AG04450 (cell line): ENCODE data around the gene VEPH1. TPM values are rescaled to one million over a fixed set of nuclear protein-coding genes. Genes with fewer than 3 reads are reported as not detected.

ENCODE experiments used
- CTCF ChIA-PET: fragments of 300-600, 350-600 bp; formaldehyde crosslinking; extraction: SDS; loops from one replicate; lab custom pipeline; 2022; ENCODE audit warnings: antibody characterized with exemption, inconsistent platforms; lab: Charles Lee
- POLR2A ChIA-PET: fragments of 350-600 bp; formaldehyde crosslinking; extraction: SDS; loops from one replicate; lab custom pipeline; 2021; ENCODE audit warnings: antibody characterized with exemption, inconsistent platforms; lab: Yijun Ruan, JAX
- DNase-seq: peaks from one replicate; pipeline ENCODE4 v3.0.0-alpha.2; 2011; ENCODE audit warnings: low read depth, low spot score
- H3K27ac ChIP-seq: one replicate; pipeline ENCODE4 v1.5.1; 2012; ENCODE audit warnings: low read depth, low read length, control low read depth
- H3K27me3 ChIP-seq: one replicate; pipeline ENCODE4 v1.6.0; 2012; ENCODE audit warnings: low read length; ENCODE audit not compliant: control insufficient read depth, insufficient read depth
- H3K4me3 ChIP-seq: 2 replicates; pipeline ENCODE4 v1.5.1; 2011; ENCODE audit warnings: mild to moderate bottlenecking, low read depth, low read length, control low read depth
- H3K9me3 ChIP-seq: 2 replicates; pipeline ENCODE4 v1.5.1; 2012; ENCODE audit warnings: low read length; ENCODE audit not compliant: control insufficient read depth, insufficient read depth
- CTCF ChIP-seq: IDR thresholded peaks from 2 replicates; pipeline ENCODE4 v1.5.1; 2011; ENCODE audit warnings: low read depth, low read length, control low read depth, inconsistent platforms
- polyA plus RNA-seq: library from polyadenylated mRNA; depleted of rRNA; stranded (reverse); fragments of >200 nt; gene quantifications from 2 replicates; pipeline ENCODE4 v1.2.3, GENCODE V29; 2011

Gene VEPH1
- polyA plus RNA-seq, 1 experiment = 36.4 TPM

- ChIA-PET POLR2A (no interaction called here), CTCF (interaction anchor here (0.9 kb wide), 1 partner anchor 33 kb away, joined by 3 read pairs; no protein-coding TSS in a partner anchor)
- peak; percentile 74 for DNase-seq
- no peaks in the 10 kb centered on the region for H3K9me3 ChIP-seq
- H3K27me3 ChIP-seq = no peaks in the 10 kb centered on the region
- H3K4me3 ChIP-seq = peak overlapping the region; percentile 27
- peak overlapping the region; percentile 80 for H3K27ac ChIP-seq
- no peak for TF ChIP-seq CTCF
These were observed 43.0 kb downstream of the VEPH1 start for GRCh38 chr3:157460253-157460652.

- H3K4me3 ChIP-seq = peak overlapping the region; percentile 4; the same call in 1 of the 2 replicates
- H3K27ac ChIP-seq = peak overlapping the region; percentile 77
- POLR2A ChIA-PET = no interaction called here
- DNase-seq = no peak
- CTCF ChIA-PET = no interaction called here
- TF ChIP-seq CTCF = no peak
- no peaks in the 10 kb centered on the region for H3K27me3 ChIP-seq
- no peaks in the 10 kb centered on the region for H3K9me3 ChIP-seq
These were observed 43.5 kb downstream of the VEPH1 start for GRCh38 chr3:157459706-157460105.

- Histone ChIP-seq H3K9me3 (no peaks in the 10 kb centered on the region), H3K27ac (no peak overlapping the region), H3K27me3 (no peaks in the 10 kb centered on the region), H3K4me3 (no peak overlapping the region)
- POLR2A ChIA-PET = no interaction called here
- TF ChIP-seq CTCF = no peak
- CTCF ChIA-PET = no interaction called here
- no peak for DNase-seq
These were observed 49.4 kb downstream of the VEPH1 start for GRCh38 chr3:157453824-157454223.

- H3K4me3 ChIP-seq = no peak overlapping the region
- no peaks in the 10 kb centered on the region for H3K27me3 ChIP-seq
- ChIA-PET POLR2A (no interaction called here), CTCF (no interaction called here)
- no peak for TF ChIP-seq CTCF
- H3K27ac ChIP-seq = no peak overlapping the region
- no peak for DNase-seq
- no peaks in the 10 kb centered on the region for H3K9me3 ChIP-seq
These were observed 51.1 kb downstream of the VEPH1 start for GRCh38 chr3:157452097-157452496.

GRCh38 chr3:157447026-157447694 lies 56.1 kb downstream of the VEPH1 start:
- ChIA-PET CTCF (interaction anchor here (0.7 to 2.1 kb wide), 10 partner anchors 9 to 1668 kb away, joined by 3 to 16 read pairs (median 5); no protein-coding TSS in a partner anchor), POLR2A (no interaction called here)
- Histone ChIP-seq H3K27ac (no peak overlapping the region), H3K27me3 (no peaks in the 10 kb centered on the region), H3K9me3 (no peaks in the 10 kb centered on the region), H3K4me3 (no peak overlapping the region)
- DNase-seq = no peak
- peak; percentile 83 for TF ChIP-seq CTCF
